K562 (cell line): Measurements from ENCODE around the gene CLHC1. TPM values are rescaled to one million over a fixed set of nuclear protein-coding genes. Genes with fewer than 3 reads are reported as not detected.
A peak's percentile ranks its signal among the peaks of the same experiment; 100 is the strongest.

Experiments
- ATAC-seq: fragments of 200-7000 bp; cut with Tn5 transposase; 3 replicates; pipeline ENCODE4 v1.9.1; 2020; ENCODE audit warnings: moderate library complexity
- BruUV-seq: library from RNA; stranded (reverse); fragments of 400-500 nt; replicated peaks from 2 replicates; lab custom pipeline; 2021; lab: Mats Ljungman, UMichigan
- CTCF ChIA-PET: fragments of 300-600 bp; formaldehyde crosslinking; extraction: SDS; loops from one replicate; lab custom pipeline; 2021; ENCODE audit warnings: low intra/inter-chr PET ratio; lab: Yijun Ruan, JAX
- POLR2A ChIA-PET: fragments of 300-600, 350-650 bp; sonication (Branson Sonifier 250); formaldehyde crosslinking; extraction: SDS; loops from one replicate; lab custom pipeline; 2021; ENCODE audit warnings: antibody characterized with exemption, inconsistent platforms; lab: Yijun Ruan, JAX
- DNase-seq, 4 experiments: peaks; one replicate each; pipeline versions ENCODE4 v3.0.0 to v3.0.0-alpha.2; 2011 to 2018; ENCODE audit warnings: low spot score in 3 of 4, mixed read lengths in 3 of 4; ENCODE audit errors: extremely low read depth in 1 of 4
- FAIRE-seq: peaks from 2 replicates; lab custom pipeline; 2011; peaks lifted over from hg19 to GRCh38; lab: Jason Lieb, UNC
- H2AFZ ChIP-seq: 2 replicates; pipeline ENCODE4 v1.6.0; 2011; ENCODE audit warnings: low read depth, low read length, control low read depth, inconsistent platforms
- H3K27ac ChIP-seq: fragments of 200-600 bp; 3 replicates; pipeline ENCODE4 v1.8.0; 2011; ENCODE audit warnings: low read depth, mild to moderate bottlenecking, control low read depth, inconsistent platforms, low read length, moderate library complexity, mixed read lengths; ENCODE audit errors: extremely low read depth
- H3K27me3 ChIP-seq, 2 experiments: fragments of 300-600 bp in 1 of 2; 2 replicates in 1 of 2; 3 replicates in 1 of 2; pipeline versions ENCODE4 v1.6.0 to v1.8.0; 2011; ENCODE audit warnings: inconsistent platforms in 2 of 2, low read length in 2 of 2, mild to moderate bottlenecking in 1 of 2, mixed read lengths in 1 of 2, moderate library complexity in 1 of 2; ENCODE audit not compliant: control insufficient read depth in 2 of 2, insufficient read depth in 2 of 2
- H3K36me3 ChIP-seq: fragments of 300-600 bp; 3 replicates; pipeline ENCODE4 v1.8.0; 2011; ENCODE audit warnings: mild to moderate bottlenecking, low read length, inconsistent platforms; ENCODE audit not compliant: control insufficient read depth, insufficient read depth
- H3K4me1 ChIP-seq, 2 experiments: fragments of 200-600 bp in 1 of 2; replicated peaks in 1 of 2; 2 replicates in 1 of 2; 3 replicates in 1 of 2; pipeline versions ENCODE4 v1.5.1 to v1.8.0; 2011; ENCODE audit warnings: inconsistent platforms in 2 of 2, low read length in 2 of 2, mild to moderate bottlenecking in 1 of 2, mixed read lengths in 1 of 2, moderate library complexity in 1 of 2; ENCODE audit not compliant: control insufficient read depth in 2 of 2, insufficient read depth in 2 of 2
- H3K4me2 ChIP-seq: 2 replicates; pipeline ENCODE4 v1.6.1; 2011; ENCODE audit warnings: low read length, control low read depth, inconsistent platforms, mixed read lengths; ENCODE audit not compliant: insufficient read depth
- H3K4me3 ChIP-seq: fragments of 200-600 bp; sonication (generic), shearing (Covaris generic); 2 replicates; pipeline ENCODE4 v1.5.1; 2016; ENCODE audit warnings: control low read depth, inconsistent platforms
- H3K79me2 ChIP-seq: fragments of 200-600 bp; 3 replicates; pipeline ENCODE4 v1.8.0; 2011; ENCODE audit warnings: low read length, inconsistent platforms; ENCODE audit not compliant: control insufficient read depth, insufficient read depth
- H3K9ac ChIP-seq, 2 experiments: 2 replicates each; pipeline versions ENCODE4 v1.6.0 to v1.6.1; 2011; ENCODE audit warnings: low read depth in 2 of 2, low read length in 2 of 2, control low read depth in 1 of 2, inconsistent platforms in 1 of 2, mild to moderate bottlenecking in 1 of 2, mixed read lengths in 1 of 2; ENCODE audit not compliant: insufficient read depth in 1 of 2
- H3K9me1 ChIP-seq: one replicate; pipeline ENCODE4 v1.6.0; 2011; ENCODE audit warnings: inconsistent platforms, mild to moderate bottlenecking, low read length, moderate library complexity; ENCODE audit not compliant: control insufficient read depth, insufficient read depth
- H3K9me3 ChIP-seq: replicated peaks from 2 replicates; pipeline ENCODE4 v1.5.1; 2011; ENCODE audit warnings: low read depth, low read length, inconsistent platforms; ENCODE audit not compliant: control insufficient read depth, insufficient read depth
- H4K20me1 ChIP-seq: replicated peaks from 2 replicates; pipeline ENCODE4 v1.6.1; 2011; ENCODE audit warnings: low read length, inconsistent platforms, mixed read lengths; ENCODE audit not compliant: control insufficient read depth, insufficient read depth
- CEBPZ ChIP-seq: fragments of 150-350 bp; IDR thresholded peaks from 2 replicates; pipeline ENCODE4 v1.6.1; 2014; ENCODE audit warnings: low read depth, mild to moderate bottlenecking, low read length, borderline replicate concordance
- EHMT2 ChIP-seq: fragments of 450-650 bp; IDR thresholded peaks from 2 replicates; pipeline ENCODE4 v1.6.1; 2018; ENCODE audit warnings: antibody characterized with exemption
- NFATC3 ChIP-seq: fragments of 450-650 bp; IDR thresholded peaks from 2 replicates; pipeline ENCODE4 v1.6.1; 2017; ENCODE audit warnings: mild to moderate bottlenecking
- PCBP2 ChIP-seq: fragments of 200-400 bp; formaldehyde crosslinking; IDR thresholded peaks from 2 replicates; pipeline ENCODE4 v1.6.1; 2018; ENCODE audit warnings: low read length, low read depth, mild to moderate bottlenecking, moderate library complexity; ENCODE audit not compliant: poor library complexity, severe bottlenecking
- PHB ChIP-seq: fragments of 250-450 bp; sonication (Bioruptor Pico); IDR thresholded peaks from 2 replicates; pipeline ENCODE4 v1.5.0; 2021
- TBP ChIP-seq: optimal IDR thresholded peaks from 2 replicates; pipeline ENCODE3; 2011; ENCODE audit warnings: low read depth, low read length, improper control_type of control experiment
- TFAP4 ChIP-seq: sonication (generic); formaldehyde crosslinking; IDR thresholded peaks from 2 replicates; pipeline ENCODE4 v1.8.0; 2022; ENCODE audit warnings: missing genetic modification reagents, mild to moderate bottlenecking, moderate library complexity, borderline replicate concordance
- TFE3 ChIP-seq: fragments of 450-650 bp; formaldehyde crosslinking; IDR thresholded peaks from 2 replicates; pipeline ENCODE4 v1.4.0; 2020; ENCODE audit warnings: mild to moderate bottlenecking, mixed read lengths
- ZNF124 ChIP-seq: sonication (generic); formaldehyde crosslinking; IDR thresholded peaks from 2 replicates; pipeline ENCODE4 v1.8.1; 2022; ENCODE audit warnings: missing genetic modification reagents
- ZNF24 ChIP-seq: fragments of 450-650 bp; IDR thresholded peaks from 2 replicates; pipeline ENCODE4 v1.6.1; 2016
- ZNF384 ChIP-seq: IDR thresholded peaks from 2 replicates; pipeline ENCODE4 v1.6.1; 2012; ENCODE audit warnings: low read depth, low read length, improper control_type of control experiment
- ZNF57 ChIP-seq: fragments of 450-650 bp; formaldehyde crosslinking; IDR thresholded peaks from 2 replicates; pipeline ENCODE4 v1.4.0; 2020; ENCODE audit warnings: mild to moderate bottlenecking, moderate library complexity
- ZNF584 ChIP-seq: fragments of 200-800 bp; sonication (Bioruptor generic); IDR thresholded peaks from 2 replicates; pipeline ENCODE4 v1.6.1; 2016; ENCODE audit warnings: low read depth, mild to moderate bottlenecking, missing genetic modification characterization, missing compliant biosample characterization
- WGBS: fragments of 100-300 bp; shearing (Covaris generic); methylation state at CpG from one replicate; pipeline ENCODE4 v1.1.6; 2016; ENCODE audit warnings: low coverage, mixed read lengths; ENCODE audit not compliant: insufficient coverage; ENCODE audit errors: missing lambda C conversion rate; 5-methylcytosine and 5-hydroxymethylcytosine counted together
- in situ Hi-C: fragments of 300-500 bp; cut with MboI; formaldehyde crosslinking; loops from 4 replicates; pipeline ENCODE4 v1.15.0; 2018; ENCODE audit warnings: inconsistent platforms, mixed read lengths
- intact Hi-C: fragments of 100-400 bp; cut with micrococcal nuclease; formaldehyde crosslinking; loops from 2 replicates; pipeline ENCODE4 v1.14.2; 2022
- polyA plus RNA-seq, 8 experiments: library from polyadenylated mRNA; depleted of rRNA in 4 of 8; stranded (reverse) in 5 of 8; unstranded in 3 of 8; fragments of >200 nt; fragmentation: Nextera tagmentation in 2 of 8; fragmentation: Illumina TruSeq in 1 of 8; extraction: Ambion mirVana in 2 of 8; extraction: Trizol in 1 of 8; gene quantifications; 2 replicates each; pipeline versions ENCODE4 v1.2.1 to v1.2.3, GENCODE V29; 2011 to 2014; ENCODE audit warnings: inconsistent platforms in 1 of 8, missing spikeins in 1 of 8
- total RNA-seq, 7 experiments: library from RNA; depleted of rRNA in 6 of 7; stranded (reverse); fragments of >200 nt in 6 of 7; fragmentation: Illumina TruSeq in 2 of 7; extraction: Trizol in 2 of 7; gene quantifications; 2 replicates each; pipeline versions ENCODE4 v1.2.1 to v1.2.3, GENCODE V29; 2011 to 2021; ENCODE audit warnings: low replicate concordance in 1 of 7

Gene CLHC1
- total and polyA plus RNA-seq, 9 of the 15 experiments (the other 6 are each of a cell fraction or from before 2014, with no cell fraction given), result 3.7 to 14.3 (median 8.6) TPM

GRCh38 chr2:55134316-55134706 lies 97.8 kb downstream of the CLHC1 start (continued):
- peak; percentile 65 for TF ChIP-seq TFAP4

- BruUV-seq, result TSS peak; percentile 75
- peak; percentile 39 to 75 (median 52) for DNase-seq
- no peaks in the 10 kb centered on the region; the same call in 2 of the 3 replicates for H3K36me3 ChIP-seq
- peak; percentile 68 for FAIRE-seq
- peak overlapping the region; percentile 76 to 82; a peak in 3 of 4 replicates for H3K9ac ChIP-seq
- H2AFZ ChIP-seq, result peak overlapping the region; percentile 97
- POLR2A ChIA-PET, result interaction anchor here (0.7 to 3.1 kb wide), 9 partner anchors 13 to 105 kb away, joined by 3 to 21 read pairs (median 4); no protein-coding TSS in a partner anchor
- H3K4me1 ChIP-seq, result peaks cover 30 to 48% of the 10 kb centered on the region in 2 experiments
- H3K9me1 ChIP-seq, result no peaks in the 10 kb centered on the region
- H3K27me3 ChIP-seq, result no peaks in the 10 kb centered on the region
- no peaks in the 10 kb centered on the region for H3K79me2 ChIP-seq
- peak overlapping the region; percentile 88 for H3K27ac ChIP-seq
- H3K4me2 ChIP-seq, result peak overlapping the region; percentile 78
- H3K9me3 ChIP-seq, result no peaks in the 10 kb centered on the region
- ATAC-seq, result peak; percentile 76
- 3% methylated on average over 10 of the region's 10 CpGs for WGBS
- CTCF ChIA-PET, result interaction anchor here (1.1 kb wide), 1 partner anchor 34 kb away, joined by 3 read pairs; no protein-coding TSS in a partner anchor
- H4K20me1 ChIP-seq, result no peaks in the 10 kb centered on the region
- H3K4me3 ChIP-seq, result peak overlapping the region; percentile 5; the same call in 1 of the 2 replicates
- in situ Hi-C loops (no loop called here), intact Hi-C loops (no loop called here)
- TF ChIP-seq ZNF384 (no peak), ZNF24 (no peak), ZNF584 (0 out of 2 replicates have a peak, but pooled peaks have one; percentile 70), TFE3 (CRISPR knock-in tag) (peak; percentile 80), NFATC3 (no peak), PCBP2 (no peak), PHB (CRISPR knock-in tag) (no peak), EHMT2 (no peak), ZNF57 (CRISPR knock-in tag) (no peak), TBP (no peak), ZNF124 (CRISPR knock-in tag) (no peak), CEBPZ (no peak)
These were observed 98.4 kb downstream of the CLHC1 start for GRCh38 chr2:55133467-55134315.
